GM19238 (cell line): ENCODE measurements around the gene NUPR1.
"Not testable (repeated sequence)": the region's sequence is repeated elsewhere in the genome, so short reads cannot be mapped to it uniquely, and the experiment has no call there.

Source experiments
- DNase-seq: peaks from one replicate; pipeline ENCODE4 v3.0.0; 2011; ENCODE audit warnings: low spot score; ENCODE audit not compliant: insufficient read length

NUPR1 gene

GRCh38 chr16:28538733-28539596 lies at the start of gene NUPR1:
TSS of gene NUPR1 (minus strand) at chr16:28538974. CDS start at chr16:28538907, 67 bp downstream.
- DNase-seq = no peak

GRCh38 chr16:28587386-28587785 lies 48.6 kb upstream of the NUPR1 start:
- DNase-seq = no peak

- DNase-seq = no peak
Measured at GRCh38 chr16:28586466-28586865, 47.7 kb upstream of the NUPR1 start.

- DNase-seq = no peak
Measured at GRCh38 chr16:28585674-28586073, 46.9 kb upstream of the NUPR1 start.

GRCh38 chr16:28580726-28581315 lies 42.0 kb upstream of the NUPR1 start:
- no peak for DNase-seq

- no peak for DNase-seq
Measured at GRCh38 chr16:28575446-28576109, 36.8 kb upstream of the NUPR1 start.

GRCh38 chr16:28574925-28575324 lies 36.2 kb upstream of the NUPR1 start:
- DNase-seq = no peak

- no peak for DNase-seq
Measured at GRCh38 chr16:28573738-28574718, 35.3 kb upstream of the NUPR1 start.

- DNase-seq = no peak
Measured at GRCh38 chr16:28572696-28573510, 34.1 kb upstream of the NUPR1 start.

GRCh38 chr16:28569968-28570752 lies 31.4 kb upstream of the NUPR1 start:
- DNase-seq = no peak

- DNase-seq = no peak
Measured at GRCh38 chr16:28569021-28569420, 30.2 kb upstream of the NUPR1 start.

- no peak for DNase-seq
Measured at GRCh38 chr16:28567292-28567691, 28.5 kb upstream of the NUPR1 start.

GRCh38 chr16:28566233-28566925 lies 27.6 kb upstream of the NUPR1 start:
- DNase-seq = not testable (repeated sequence)

GRCh38 chr16:28563218-28563617 lies 24.4 kb upstream of the NUPR1 start:
- DNase-seq = no peak

- no peak for DNase-seq
Measured at GRCh38 chr16:28562199-28562598, 23.4 kb upstream of the NUPR1 start.

- DNase-seq = no peak
Measured at GRCh38 chr16:28561557-28562187, 22.9 kb upstream of the NUPR1 start.

GRCh38 chr16:28558456-28558855 lies 19.7 kb upstream of the NUPR1 start:
- no peak for DNase-seq

GRCh38 chr16:28556914-28557320 lies 18.1 kb upstream of the NUPR1 start:
- DNase-seq = no peak
